Measurements from ENCODE around the gene COMMD2. TPM values are rescaled to one million over a fixed set of nuclear protein-coding genes. Genes with fewer than 3 reads are reported as not detected.

COMMD2 gene
- total and polyA plus RNA-seq, 2 of the 4 experiments (the other 2 are of a cell fraction), result 23.6 to 46.1 TPM

DNA sequence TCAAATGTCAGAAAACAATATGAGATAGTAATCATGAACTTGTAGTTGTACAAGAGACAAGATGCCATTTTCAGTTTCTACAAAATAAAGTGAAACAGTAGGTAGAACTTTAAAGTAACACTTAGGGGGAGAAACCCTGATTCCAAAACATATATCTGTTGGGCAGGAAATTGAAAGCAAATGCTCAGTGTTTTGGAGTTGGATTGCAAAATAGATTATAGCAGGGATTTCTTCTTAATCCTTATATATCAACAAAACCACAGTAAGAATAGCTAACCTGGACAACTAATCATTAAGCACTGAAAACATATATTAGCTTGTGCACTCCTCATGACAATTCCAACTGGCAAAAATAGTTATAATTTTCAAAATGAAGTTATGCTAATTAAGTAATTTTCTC is 46.9 kb downstream of the COMMD2 start:
- no peak for DNase-seq
- Histone ChIP-seq H2AK5ac (ENCODE audit: low read depth, low read length) (no peak overlapping the region), H3K36me3 (ENCODE audit: control insufficient read depth, insufficient read depth, low read length) (no peaks in the 10 kb centered on the region), H4K91ac (ENCODE audit: insufficient read depth, low read depth, low read length) (no peak overlapping the region), H3K27ac (ENCODE audit: insufficient read depth, low read length) (no peak overlapping the region), H3K9ac (ENCODE audit: low read depth, low read length) (no peak overlapping the region), H4K20me1 (ENCODE audit: insufficient read depth, low read length) (no peaks in the 10 kb centered on the region), H3K4me1 (ENCODE audit: control insufficient read depth, insufficient read depth, low read length) (peaks cover 8% of the 10 kb centered on the region), H3K9me3 (ENCODE audit: control insufficient read depth, insufficient read depth, low read length) (no peaks in the 10 kb centered on the region), H2BK15ac (ENCODE audit: low read depth, low read length) (no peak overlapping the region), H3K4ac (ENCODE audit: low read depth, low read length) (no peak overlapping the region), H2AFZ (replicated peaks; ENCODE audit: low read length, poor library complexity) (no peak overlapping the region), H2AK9ac (replicated peaks; ENCODE audit: low read depth, low read length, poor library complexity) (no peak overlapping the region), H3K23ac (ENCODE audit: low read depth, low read length) (no peak overlapping the region), H2BK5ac (ENCODE audit: low read depth, low read length, poor library complexity, severe bottlenecking) (no peak overlapping the region), H3K4me2 (ENCODE audit: low read depth, low read length) (no peak overlapping the region), H3K9me1 (ENCODE audit: insufficient read depth, low read length) (peaks cover 7% of the 10 kb centered on the region), H3K79me1 (ENCODE audit: low read depth in 1 of 2, low read length in 2 of 2) (no peaks in the 10 kb centered on the region), H2BK120ac (ENCODE audit: low read depth, low read length) (no peak overlapping the region), H3K4me3 (ENCODE audit: insufficient read depth, low read depth, low read length) (no peak overlapping the region), H4K5ac (ENCODE audit: low read depth, low read length) (no peak overlapping the region), H3K27me3 (ENCODE audit: control insufficient read depth, insufficient read depth, low read length) (no peaks in the 10 kb centered on the region), H4K8ac (ENCODE audit: low read depth in 2 of 2, low read length in 2 of 2) (no peak overlapping the region), H3K56ac (ENCODE audit: extremely low read depth, insufficient read depth, low read length) (no peak overlapping the region), H3K18ac (ENCODE audit: low read depth, low read length) (no peak overlapping the region), H2BK20ac (ENCODE audit: low read depth, low read length) (no peak overlapping the region), H3K14ac (replicated peaks; ENCODE audit: low read depth, low read length) (no peak overlapping the region)
- TF ChIP-seq CHD1 (IDR thresholded peaks at IDR 0.05; ENCODE audit: low read depth, low read length), result no peak
- TF ChIP-seq CEBPB (IDR thresholded peaks at IDR 0.05; ENCODE audit: low read depth, low read length), result 0 out of 2 replicates have a peak, but pooled peaks have one; percentile 10
- TF ChIP-seq, protein P1, sequence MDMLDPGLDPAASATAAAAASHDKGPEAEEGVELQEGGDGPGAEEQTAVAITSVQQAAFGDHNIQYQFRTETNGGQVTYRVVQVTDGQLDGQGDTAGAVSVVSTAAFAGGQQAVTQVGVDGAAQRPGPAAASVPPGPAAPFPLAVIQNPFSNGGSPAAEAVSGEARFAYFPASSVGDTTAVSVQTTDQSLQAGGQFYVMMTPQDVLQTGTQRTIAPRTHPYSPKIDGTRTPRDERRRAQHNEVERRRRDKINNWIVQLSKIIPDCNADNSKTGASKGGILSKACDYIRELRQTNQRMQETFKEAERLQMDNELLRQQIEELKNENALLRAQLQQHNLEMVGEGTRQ (IDR thresholded peaks at IDR 0.05; ENCODE audit: low read depth, low read length), result no peak
- TF ChIP-seq RAD21 (IDR thresholded peaks at IDR 0.05; ENCODE audit: low read length), result no peak
- TF ChIP-seq POLR2A (IDR thresholded peaks at IDR 0.05; ENCODE audit: low read depth, low read length), result no peak
- no peak for TF ChIP-seq MAFK (IDR thresholded peaks at IDR 0.05; ENCODE audit: low read depth, low read length)
- TF ChIP-seq SMC3 (IDR thresholded peaks at IDR 0.05; ENCODE audit: low read depth, low read length), result no peak
- CTCF ChIA-PET, result interaction anchor here (0.6 to 1.8 kb wide), 5 partner anchors 12 to 1972 kb away, joined by 3 to 5 read pairs (median 4); no protein-coding TSS in a partner anchor
- in situ Hi-C loops (cut with MboI; ENCODE audit: low sequenced_read_pairs), result loop anchor here (25.0 kb wide), 2 partner anchors 593 to 743 kb away; no protein-coding TSS in a partner anchor
- ATAC-seq (ENCODE audit: low read depth), result no peak
- POLR2A ChIA-PET (ENCODE audit: unreplicated experiment), result no interaction called here
- no TSS peak for BruUV-seq (replicated peaks)
- dilution Hi-C loops (cut with HindIII; ENCODE audit: low sequenced_read_pairs, unreplicated experiment), result no loop called here
- intact Hi-C loops (cut with micrococcal nuclease), result no loop called here

Data from IMR-90 (cell line).